SU-DHL-6 (cell line): ENCODE results near the gene EYS.

ENCODE experiments used
- CTCF ChIP-seq: fragments of 200-600 bp; sonication (generic); IDR thresholded peaks from one replicate; pipeline ENCODE4 v1.5.1; 2017; ENCODE audit warnings: antibody characterized with exemption, mild to moderate bottlenecking, low read length, moderate library complexity; ENCODE audit not compliant: insufficient read depth, poor library complexity, severe bottlenecking
- EZH2phosphoT487 ChIP-seq: fragments of 200-600 bp; sonication (generic), shearing (Covaris generic); conservative IDR thresholded peaks from 2 replicates; pipeline ENCODE4 v1.6.1; 2018; ENCODE audit warnings: mild to moderate bottlenecking, antibody characterized with exemption, low read length, moderate library complexity, mixed read lengths

- TF ChIP-seq CTCF = no peak
- no peak for TF ChIP-seq EZH2phosphoT487
Measured at GRCh38 chr6:63705707-63706106, 2001.3 kb downstream of the EYS start.
